Activated CD4-positive, alpha-beta T cell treated with anti-CD3 and anti-CD28 coated beads for 1 hour (primary cell): ENCODE results near the gene KDM6A.
"Not testable (repeated sequence)": the region's sequence is repeated elsewhere in the genome, so short reads cannot be mapped to it uniquely, and the experiment has no call there.

Experiments
- DNase-seq: peaks from one replicate; pipeline ENCODE4 v3.0.0-alpha.2; 2020

Gene KDM6A

DNA sequence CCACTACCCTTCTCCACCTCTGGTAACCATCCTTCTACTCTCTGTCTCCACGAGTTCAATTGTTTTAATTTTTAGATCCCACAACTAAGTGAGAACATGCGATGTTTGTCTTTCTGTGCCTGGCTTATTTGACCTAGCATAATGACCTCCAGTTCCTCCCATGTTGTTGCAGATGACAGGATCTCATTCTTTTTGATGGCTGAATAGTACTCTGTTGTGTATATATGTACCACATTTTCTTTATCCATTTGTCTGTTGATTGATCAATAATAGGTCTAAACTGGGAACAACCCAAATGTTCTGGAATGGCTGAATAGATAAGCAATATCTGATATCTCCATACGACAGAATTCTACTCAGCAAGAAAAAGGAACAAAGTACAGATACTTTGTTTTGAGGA, 260.5 kb downstream of the KDM6A start:
- no peak for DNase-seq

- no peak for DNase-seq
These were observed 261.3 kb downstream of the KDM6A start for GRCh38 chrX:45134315-45134731.

DNA sequence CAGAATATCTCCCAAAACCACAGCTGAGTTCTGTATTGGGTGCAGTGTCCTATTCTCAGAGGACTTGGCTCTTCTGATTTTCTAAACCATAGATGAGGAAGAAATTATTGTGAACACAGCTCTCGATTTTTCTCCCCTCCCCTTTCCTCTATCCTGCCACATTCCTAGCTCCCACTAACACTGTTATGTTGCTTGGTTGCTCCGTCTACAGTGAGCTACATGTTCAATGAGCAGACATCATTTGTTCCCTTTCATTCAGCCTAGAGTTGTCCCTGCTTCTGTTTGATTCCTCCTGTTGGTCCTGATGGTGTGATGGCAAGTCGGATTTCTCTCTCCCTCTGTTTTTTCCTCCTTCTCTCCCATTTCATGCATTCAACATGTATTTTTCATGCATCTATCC, 261.8 kb downstream of the KDM6A start:
- no peak for DNase-seq

GRCh38 chrX:45135391-45136075, 262.5 kb downstream of the KDM6A start:
- not testable (repeated sequence) for DNase-seq

DNA sequence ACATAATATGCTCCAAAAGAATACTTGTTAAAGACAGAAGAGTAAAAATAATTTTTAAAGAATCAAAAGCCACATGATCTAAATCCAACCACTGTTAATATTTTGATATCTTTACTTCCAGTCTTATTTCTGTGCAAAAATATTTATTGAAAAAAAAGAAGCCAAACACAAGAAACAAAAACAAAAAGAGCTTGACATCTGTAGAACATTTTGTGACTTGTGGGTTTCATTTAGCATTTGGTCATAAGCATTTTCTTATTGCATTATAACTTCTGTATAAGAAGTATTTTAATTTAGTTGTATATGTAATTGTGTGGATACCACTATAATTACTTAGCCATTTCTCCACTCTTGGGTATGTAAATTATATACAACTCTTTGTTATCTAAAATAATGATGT, 264.5 kb downstream of the KDM6A start:
- DNase-seq = no peak

DNA sequence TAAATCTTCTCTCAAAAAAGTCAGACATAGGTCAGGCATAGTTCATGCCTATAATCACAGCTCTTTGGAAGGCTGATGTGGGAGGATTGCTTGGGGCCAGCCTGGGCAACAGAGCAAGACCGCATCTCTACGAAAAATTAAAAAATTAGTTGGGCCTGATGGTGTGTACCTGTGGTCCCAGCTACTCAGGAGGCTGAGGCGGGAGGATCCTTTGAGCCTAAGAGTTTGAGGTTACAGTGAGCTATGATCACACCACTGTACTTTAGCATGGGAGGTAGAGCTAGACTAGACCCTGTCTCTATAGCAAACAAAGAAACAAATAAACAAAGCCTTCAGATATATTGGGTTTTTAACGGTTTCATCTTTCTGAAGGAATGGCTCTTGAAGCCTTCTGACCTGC, 265.5 kb downstream of the KDM6A start:
- DNase-seq = no peak

GRCh38 chrX:45140812-45141211, 267.8 kb downstream of the KDM6A start:
- no peak for DNase-seq

- no peak for DNase-seq
These were observed 269.2 kb downstream of the KDM6A start for GRCh38 chrX:45142185-45142584.

GRCh38 chrX:45143455-45143854, 270.5 kb downstream of the KDM6A start:
- DNase-seq = no peak

- no peak for DNase-seq
These were observed 272.7 kb downstream of the KDM6A start for GRCh38 chrX:45145492-45146215.

GRCh38 chrX:45150821-45151220, 277.8 kb downstream of the KDM6A start:
- DNase-seq = no peak

GRCh38 chrX:45154033-45154360, 281.0 kb downstream of the KDM6A start:
- no peak for DNase-seq

GRCh38 chrX:45154462-45154861, 281.5 kb downstream of the KDM6A start:
- no peak for DNase-seq

- DNase-seq = no peak
These were observed 284.7 kb downstream of the KDM6A start for GRCh38 chrX:45157647-45158046.
